Uterus (tissue), 2 donors: Measurements from ENCODE around the gene MYO16.

Experiments used
- CTCF ChIP-seq, 4 experiments: fragments of 200-600 bp in 2 of 4; fragments of 450-650 bp in 2 of 4; sonication (generic) in 2 of 4; IDR thresholded peaks; one replicate each; pipeline ENCODE4 v1.5.1; 2016 to 2019; ENCODE audit warnings: antibody characterized with exemption in 4 of 4, mild to moderate bottlenecking in 2 of 4, moderate library complexity in 1 of 4
- POLR2A ChIP-seq, 2 donors: fragments of 450-650 bp; IDR thresholded peaks; one replicate each; pipeline ENCODE4 v1.6.1; 2016; ENCODE audit warnings: antibody characterized with exemption in 2 of 2, mild to moderate bottlenecking in 1 of 2, moderate library complexity in 1 of 2

GRCh38 chr13:109204252-109204651 lies 574.8 kb downstream of the MYO16 start:
- TF ChIP-seq POLR2A (IDR thresholded peaks at IDR 0.05) (no peak), CTCF (IDR thresholded peaks at IDR 0.05) (no peak)
